ENCODE measurements around the gene PIGK. TPM values are rescaled to one million over a fixed set of nuclear protein-coding genes. Genes with fewer than 3 reads are reported as not detected.

The PIGK gene
- total and polyA plus RNA-seq, 2 of the 4 experiments (the other 2 are of a cell fraction) = 15.6 to 21.2 TPM

DNA sequence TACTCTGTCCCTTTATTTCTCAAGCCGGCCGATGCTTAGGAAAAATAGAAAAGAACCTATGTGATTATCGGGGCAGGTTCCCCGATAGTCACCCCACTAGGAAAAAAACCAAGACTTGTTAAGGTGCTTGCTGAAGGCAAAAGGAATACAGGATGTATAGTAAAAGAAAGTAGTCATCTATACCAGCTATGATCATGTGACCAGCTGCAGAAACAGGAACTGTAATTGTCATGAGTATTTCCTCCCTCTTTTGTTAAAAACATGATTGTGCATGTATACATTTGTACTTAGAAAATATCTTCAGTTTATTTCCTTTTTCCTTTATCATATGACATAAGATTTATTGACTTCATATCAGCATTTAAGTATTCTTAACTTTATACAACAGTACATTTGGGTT lies 30.5 kb downstream of the PIGK start:
- no peak overlapping the region for H2AFZ ChIP-seq (replicated peaks; ENCODE audit: low read length, poor library complexity)
- H3K4ac ChIP-seq (ENCODE audit: low read depth, low read length) = no peak overlapping the region
- H2BK20ac ChIP-seq (ENCODE audit: low read depth, low read length) = no peak overlapping the region
- TF ChIP-seq, protein P1, sequence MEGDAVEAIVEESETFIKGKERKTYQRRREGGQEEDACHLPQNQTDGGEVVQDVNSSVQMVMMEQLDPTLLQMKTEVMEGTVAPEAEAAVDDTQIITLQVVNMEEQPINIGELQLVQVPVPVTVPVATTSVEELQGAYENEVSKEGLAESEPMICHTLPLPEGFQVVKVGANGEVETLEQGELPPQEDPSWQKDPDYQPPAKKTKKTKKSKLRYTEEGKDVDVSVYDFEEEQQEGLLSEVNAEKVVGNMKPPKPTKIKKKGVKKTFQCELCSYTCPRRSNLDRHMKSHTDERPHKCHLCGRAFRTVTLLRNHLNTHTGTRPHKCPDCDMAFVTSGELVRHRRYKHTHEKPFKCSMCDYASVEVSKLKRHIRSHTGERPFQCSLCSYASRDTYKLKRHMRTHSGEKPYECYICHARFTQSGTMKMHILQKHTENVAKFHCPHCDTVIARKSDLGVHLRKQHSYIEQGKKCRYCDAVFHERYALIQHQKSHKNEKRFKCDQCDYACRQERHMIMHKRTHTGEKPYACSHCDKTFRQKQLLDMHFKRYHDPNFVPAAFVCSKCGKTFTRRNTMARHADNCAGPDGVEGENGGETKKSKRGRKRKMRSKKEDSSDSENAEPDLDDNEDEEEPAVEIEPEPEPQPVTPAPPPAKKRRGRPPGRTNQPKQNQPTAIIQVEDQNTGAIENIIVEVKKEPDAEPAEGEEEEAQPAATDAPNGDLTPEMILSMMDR (conservative IDR thresholded peaks at IDR 0.05; ENCODE audit: low read depth, low read length) = no peak
- no peak for TF ChIP-seq BHLHE40 (IDR thresholded peaks at IDR 0.05; ENCODE audit: low read depth, low read length)
- no peak for TF ChIP-seq RAD21 (IDR thresholded peaks at IDR 0.05; ENCODE audit: low read length)
- TF ChIP-seq FOS (IDR thresholded peaks at IDR 0.05; ENCODE audit: low read depth, low read length) = no peak
- TF ChIP-seq POLR2A (IDR thresholded peaks at IDR 0.05; ENCODE audit: low read depth, low read length) = no peak
- TF ChIP-seq MAFK (IDR thresholded peaks at IDR 0.05; ENCODE audit: low read depth, low read length) = no peak
- TF ChIP-seq, protein P2, sequence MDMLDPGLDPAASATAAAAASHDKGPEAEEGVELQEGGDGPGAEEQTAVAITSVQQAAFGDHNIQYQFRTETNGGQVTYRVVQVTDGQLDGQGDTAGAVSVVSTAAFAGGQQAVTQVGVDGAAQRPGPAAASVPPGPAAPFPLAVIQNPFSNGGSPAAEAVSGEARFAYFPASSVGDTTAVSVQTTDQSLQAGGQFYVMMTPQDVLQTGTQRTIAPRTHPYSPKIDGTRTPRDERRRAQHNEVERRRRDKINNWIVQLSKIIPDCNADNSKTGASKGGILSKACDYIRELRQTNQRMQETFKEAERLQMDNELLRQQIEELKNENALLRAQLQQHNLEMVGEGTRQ (IDR thresholded peaks at IDR 0.05; ENCODE audit: low read depth, low read length) = no peak
- no peak for TF ChIP-seq CHD1 (IDR thresholded peaks at IDR 0.05; ENCODE audit: low read depth, low read length)
- no peak for TF ChIP-seq MXI1 (IDR thresholded peaks at IDR 0.05; ENCODE audit: borderline replicate concordance, low read depth, low read length)
- no peak for TF ChIP-seq MAZ (IDR thresholded peaks at IDR 0.05; ENCODE audit: borderline replicate concordance, low read depth, low read length)
- TF ChIP-seq, protein P3, sequence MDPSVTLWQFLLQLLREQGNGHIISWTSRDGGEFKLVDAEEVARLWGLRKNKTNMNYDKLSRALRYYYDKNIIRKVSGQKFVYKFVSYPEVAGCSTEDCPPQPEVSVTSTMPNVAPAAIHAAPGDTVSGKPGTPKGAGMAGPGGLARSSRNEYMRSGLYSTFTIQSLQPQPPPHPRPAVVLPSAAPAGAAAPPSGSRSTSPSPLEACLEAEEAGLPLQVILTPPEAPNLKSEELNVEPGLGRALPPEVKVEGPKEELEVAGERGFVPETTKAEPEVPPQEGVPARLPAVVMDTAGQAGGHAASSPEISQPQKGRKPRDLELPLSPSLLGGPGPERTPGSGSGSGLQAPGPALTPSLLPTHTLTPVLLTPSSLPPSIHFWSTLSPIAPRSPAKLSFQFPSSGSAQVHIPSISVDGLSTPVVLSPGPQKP (IDR thresholded peaks at IDR 0.05; ENCODE audit: borderline replicate concordance, low read depth, low read length) = no peak
- TF ChIP-seq NFE2L2 (IDR thresholded peaks at IDR 0.05; ENCODE audit: low read depth, low read length) = no peak
- TF ChIP-seq RCOR1 (IDR thresholded peaks at IDR 0.05; ENCODE audit: insufficient replicate concordance, low read length) = no peak
- TF ChIP-seq CEBPB (IDR thresholded peaks at IDR 0.05; ENCODE audit: low read depth, low read length) = no peak
- TF ChIP-seq RFX5 (IDR thresholded peaks at IDR 0.05; ENCODE audit: low read depth, low read length) = no peak
- TF ChIP-seq SMC3 (IDR thresholded peaks at IDR 0.05; ENCODE audit: low read depth, low read length) = no peak
- no peak overlapping the region for H3K4me2 ChIP-seq (ENCODE audit: low read depth, low read length)
- H4K8ac ChIP-seq (ENCODE audit: low read depth in 2 of 2, low read length in 2 of 2) = no peak overlapping the region
- H2BK120ac ChIP-seq (ENCODE audit: low read depth, low read length) = no peak overlapping the region
- H3K27me3 ChIP-seq (ENCODE audit: control insufficient read depth, insufficient read depth, low read length) = no peaks in the 10 kb centered on the region
- H3K9ac ChIP-seq (ENCODE audit: low read depth, low read length) = no peak overlapping the region
- ATAC-seq (ENCODE audit: low read depth) (no peak), DNase-seq (no peak)
- H4K5ac ChIP-seq (ENCODE audit: low read depth, low read length) = no peak overlapping the region
- no peak overlapping the region for H2BK15ac ChIP-seq (ENCODE audit: low read depth, low read length)
- no peaks in the 10 kb centered on the region for H3K4me1 ChIP-seq (ENCODE audit: control insufficient read depth, insufficient read depth, low read length)
- no peaks in the 10 kb centered on the region for H3K36me3 ChIP-seq (ENCODE audit: control insufficient read depth, insufficient read depth, low read length)
- no peak overlapping the region for H3K14ac ChIP-seq (replicated peaks; ENCODE audit: low read depth, low read length)
- no peak overlapping the region for H3K18ac ChIP-seq (ENCODE audit: low read depth, low read length)
- ChIA-PET POLR2A (ENCODE audit: unreplicated experiment) (no interaction called here), CTCF (no interaction called here)
- in situ Hi-C loops (cut with MboI; ENCODE audit: low sequenced_read_pairs) = no loop called here
- H2BK5ac ChIP-seq (ENCODE audit: low read depth, low read length, poor library complexity, severe bottlenecking) = no peak overlapping the region
- H4K91ac ChIP-seq (ENCODE audit: insufficient read depth, low read depth, low read length) = no peak overlapping the region
- no peaks in the 10 kb centered on the region for H3K9me1 ChIP-seq (ENCODE audit: insufficient read depth, low read length)
- H3K27ac ChIP-seq (ENCODE audit: insufficient read depth, low read length) = no peak overlapping the region
- dilution Hi-C loops (cut with HindIII; ENCODE audit: low sequenced_read_pairs, unreplicated experiment) = no loop called here
- no peak overlapping the region for H3K23ac ChIP-seq (ENCODE audit: low read depth, low read length)
- H3K56ac ChIP-seq (ENCODE audit: extremely low read depth, insufficient read depth, low read length) = no peak overlapping the region
- no peak overlapping the region for H3K4me3 ChIP-seq (ENCODE audit: insufficient read depth, low read depth, low read length)
- no CpG with 5 or more reads among the region's 4 CpGs for WGBS, 2 experiments (ENCODE audit: extremely low coverage in 2 of 2, insufficient read length in 1 of 2)
- H3K9me3 ChIP-seq (ENCODE audit: control insufficient read depth, insufficient read depth, low read length) = no peaks in the 10 kb centered on the region
- intact Hi-C loops (cut with micrococcal nuclease) = no loop called here
- BruUV-seq (replicated peaks) = no TSS peak
- no peaks in the 10 kb centered on the region for H4K20me1 ChIP-seq (ENCODE audit: insufficient read depth, low read length)
- no peaks in the 10 kb centered on the region; a peak in 1 of 4 replicates for H3K79me1 ChIP-seq (ENCODE audit: low read depth in 1 of 2, low read length in 2 of 2)
- H2AK5ac ChIP-seq (ENCODE audit: low read depth, low read length) = no peak overlapping the region
- H2AK9ac ChIP-seq (replicated peaks; ENCODE audit: low read depth, low read length, poor library complexity) = no peak overlapping the region

Measured in IMR-90 (cell line).